Upper lobe of left lung (tissue), 6 donors: Measurements from ENCODE around the gene ZNF385D. TPM values are rescaled to one million over a fixed set of nuclear protein-coding genes. Genes with fewer than 3 reads are reported as not detected.

ENCODE experiments used
- ATAC-seq, 2 donors: fragments of 200-7000 bp; cut with Tn5 transposase; one replicate each; pipeline ENCODE4 v1.9.1; 2022; ENCODE audit warnings: mild to moderate bottlenecking in 2 of 2, moderate library complexity in 2 of 2; ENCODE audit not compliant: low FRiP score in 2 of 2
- DNase-seq, 2 donors: peaks; one replicate each; pipeline ENCODE4 v3.0.0-alpha.2; 2019 to 2020
- H3K27ac ChIP-seq, 4 donors: fragments of 200-600 bp; sonication (generic); one replicate each; pipeline ENCODE4 v1.5.1; 2016 to 2019
- H3K27me3 ChIP-seq, 4 donors: fragments of 200-600 bp; sonication (generic); one replicate each; pipeline ENCODE4 v1.5.1; 2017 to 2019
- H3K36me3 ChIP-seq, 4 donors: fragments of 200-600 bp; sonication (generic); one replicate each; pipeline ENCODE4 v1.5.1; 2016 to 2019
- H3K4me1 ChIP-seq, 4 donors: fragments of 200-600 bp; sonication (generic); one replicate each; pipeline ENCODE4 v1.5.1; 2018 to 2019
- H3K4me3 ChIP-seq, 4 donors: fragments of 200-600 bp; sonication (generic); one replicate each; pipeline ENCODE4 v1.5.1; 2017 to 2019; ENCODE audit warnings: mild to moderate bottlenecking in 2 of 4, moderate library complexity in 1 of 4
- H3K9me3 ChIP-seq, 4 donors: fragments of 200-600 bp; sonication (generic); one replicate each; pipeline ENCODE4 v1.5.1; 2018 to 2019
- CTCF ChIP-seq, 6 experiments: fragments of 450-650 bp in 4 of 6; fragments of 200-600 bp in 2 of 6; sonication (generic) in 2 of 6; IDR thresholded peaks; one replicate each; pipeline ENCODE4 v1.5.1; 2016 to 2019; ENCODE audit warnings: antibody characterized with exemption in 6 of 6
- EP300 ChIP-seq, 4 donors: sonication (generic); formaldehyde crosslinking; IDR thresholded peaks; one replicate each; pipeline ENCODE4 v1.5.1; 2017; ENCODE audit warnings: antibody characterized with exemption in 4 of 4, control low read depth in 2 of 4
- POLR2A ChIP-seq, 4 donors: fragments of 450-650 bp; IDR thresholded peaks; one replicate each; pipeline ENCODE4 v1.5.1; 2016 to 2017; ENCODE audit warnings: antibody characterized with exemption in 4 of 4, mild to moderate bottlenecking in 2 of 4
- POLR2AphosphoS5 ChIP-seq, 2 donors: sonication (generic); formaldehyde crosslinking; IDR thresholded peaks; one replicate each; pipeline ENCODE4 v1.5.1; 2017; ENCODE audit warnings: antibody characterized with exemption in 2 of 2
- WGBS, 2 donors: methylation state at CpG; one replicate each; pipeline ENCODE4 v1.1.5; 2017 to 2018; 5-methylcytosine and 5-hydroxymethylcytosine counted together
- total RNA-seq, 6 donors: library from RNA; depleted of rRNA in 4 of 6; stranded (reverse); fragments of >200 nt in 4 of 6; gene quantifications; one replicate each; pipeline versions ENCODE4 v1.1.0 to v1.2.1, GENCODE V29; 2016 to 2021
- donor health status: DM: no; HTN: no; CAD: no; lungs with moderate emphysema.
- donor health status: DM: no; HTN: yes; CAD: no; lungs with severe emphysema.

The ZNF385D gene
- total RNA-seq, 6 donors from 2014 or later = 0.20 to 9.2 (median 0.76) TPM; not detected in 1

GRCh38 chr3:21745966-21746365, 5.0 kb downstream of the ZNF385D start:
- H3K4me3 ChIP-seq = no peak overlapping the region
- TF ChIP-seq CTCF (IDR thresholded peaks at IDR 0.05) (no peak), POLR2AphosphoS5 (IDR thresholded peaks at IDR 0.05) (no peak), EP300 (IDR thresholded peaks at IDR 0.05) (no peak), POLR2A (IDR thresholded peaks at IDR 0.05) (no peak)
- no peak for DNase-seq
- peaks cover 0 to 6% (median 0%) of the 10 kb centered on the region in 4 donors for H3K4me1 ChIP-seq
- H3K36me3 ChIP-seq = no peaks in the 10 kb centered on the region
- no peaks in the 10 kb centered on the region for H3K27me3 ChIP-seq
- no peak for ATAC-seq
- no peak overlapping the region for H3K27ac ChIP-seq
- H3K9me3 ChIP-seq = peaks cover 0 to 4% (median 0%) of the 10 kb centered on the region in 4 donors
- 46 to 62% methylated on average over 6 of the region's 6 CpGs for WGBS, 2 donors

GRCh38 chr3:21744793-21745192, 6.2 kb downstream of the ZNF385D start:
- WGBS, 2 donors = 57 to 76% methylated on average over 2 of the region's 2 CpGs

GRCh38 chr3:21738935-21739702, 11.9 kb downstream of the ZNF385D start:
- H3K4me3 ChIP-seq = no peak overlapping the region
- no peaks in the 10 kb centered on the region for H3K27me3 ChIP-seq
- H3K36me3 ChIP-seq = no peaks in the 10 kb centered on the region
- peaks cover 0 to 4% (median 0%) of the 10 kb centered on the region in 4 donors for H3K9me3 ChIP-seq
- no peaks in the 10 kb centered on the region for H3K4me1 ChIP-seq
- ATAC-seq = no peak
- WGBS, 2 donors = 70 to 72% methylated on average over 15 of the region's 15 CpGs
- H3K27ac ChIP-seq = no peak overlapping the region
- DNase-seq = no peak
- TF ChIP-seq EP300 (IDR thresholded peaks at IDR 0.05) (no peak), POLR2AphosphoS5 (IDR thresholded peaks at IDR 0.05) (no peak)

More at GRCh38 chr3:21744793-21745192, 6.2 kb downstream of the ZNF385D start:
- no peak for TF ChIP-seq CTCF (IDR thresholded peaks at IDR 0.05)
- TF ChIP-seq POLR2AphosphoS5 (IDR thresholded peaks at IDR 0.05) = no peak
- no peak for TF ChIP-seq EP300 (IDR thresholded peaks at IDR 0.05)
- no peak for TF ChIP-seq POLR2A (IDR thresholded peaks at IDR 0.05)
- no peaks in the 10 kb centered on the region for H3K36me3 ChIP-seq
- H3K4me3 ChIP-seq = no peak overlapping the region
- peaks cover 0 to 4% (median 0%) of the 10 kb centered on the region in 4 donors for H3K9me3 ChIP-seq
- no peak overlapping the region for H3K27ac ChIP-seq
- ATAC-seq (no peak), DNase-seq (no peak)
- no peaks in the 10 kb centered on the region for H3K4me1 ChIP-seq
- H3K27me3 ChIP-seq = no peaks in the 10 kb centered on the region

GRCh38 chr3:21738283-21738682, 12.7 kb downstream of the ZNF385D start:
- H3K27me3 ChIP-seq = no peaks in the 10 kb centered on the region
- H3K4me3 ChIP-seq = no peak overlapping the region
- TF ChIP-seq EP300 (IDR thresholded peaks at IDR 0.05) (no peak), POLR2A (IDR thresholded peaks at IDR 0.05) (no peak), POLR2AphosphoS5 (IDR thresholded peaks at IDR 0.05) (no peak), CTCF (IDR thresholded peaks at IDR 0.05) (no peak)
- H3K9me3 ChIP-seq = peaks cover 0 to 1% (median 0%) of the 10 kb centered on the region in 4 donors
- no peaks in the 10 kb centered on the region for H3K4me1 ChIP-seq
- H3K36me3 ChIP-seq = no peaks in the 10 kb centered on the region
- H3K27ac ChIP-seq = no peak overlapping the region
- DNase-seq = no peak
- no peak for ATAC-seq
- WGBS, 2 donors = 69 to 88% methylated on average over 1 of the region's 1 CpG

- Histone ChIP-seq H3K27ac (no peak overlapping the region), H3K9me3 (no peaks in the 10 kb centered on the region), H3K36me3 (no peaks in the 10 kb centered on the region), H3K4me1 (no peaks in the 10 kb centered on the region), H3K4me3 (no peak overlapping the region), H3K27me3 (no peaks in the 10 kb centered on the region)
- ATAC-seq (no peak), DNase-seq (no peak)
- TF ChIP-seq EP300 (IDR thresholded peaks at IDR 0.05) = no peak
- TF ChIP-seq POLR2AphosphoS5 (IDR thresholded peaks at IDR 0.05) = no peak
- no peak for TF ChIP-seq CTCF (IDR thresholded peaks at IDR 0.05)
- TF ChIP-seq POLR2A (IDR thresholded peaks at IDR 0.05) = no peak
- 82 to 94% methylated on average over 3 of the region's 3 CpGs for WGBS, 2 donors
These were observed 16.3 kb downstream of the ZNF385D start for GRCh38 chr3:21734746-21735145.
